T-helper 2 cell treated with Interferon-gamma antibody and Interleukin-4, amounts not matched to agents 5 μg/mL and 100 μg/mL, for 36 hours (primary cell): ENCODE results near the gene KANK2.

Experiments used
- DNase-seq: peaks from one replicate; pipeline ENCODE4 v3.0.0; 2021; ENCODE audit warnings: low spot score
- H3K27ac Mint-ChIP-seq: one replicate; pipeline ENCODE4 v1.8.0; 2021; ENCODE audit warnings: mild to moderate bottlenecking, mixed read lengths
- H3K27me3 Mint-ChIP-seq: one replicate; pipeline ENCODE4 v1.8.0; 2021; ENCODE audit warnings: low read depth, mixed read lengths
- H3K36me3 Mint-ChIP-seq: one replicate; pipeline ENCODE4 v1.8.0; 2021; ENCODE audit warnings: low read depth, mixed read lengths
- H3K4me1 Mint-ChIP-seq: one replicate; pipeline ENCODE4 v1.8.0; 2021; ENCODE audit warnings: low read depth, mixed read lengths
- H3K4me3 Mint-ChIP-seq: one replicate; pipeline ENCODE4 v1.8.0; 2022; ENCODE audit warnings: mild to moderate bottlenecking, moderate library complexity, mixed read lengths
- H3K9me3 Mint-ChIP-seq: one replicate; pipeline ENCODE4 v1.8.0; 2021; ENCODE audit warnings: mixed read lengths

Gene KANK2

GRCh38 chr19:11209839-11210655 is 12.7 kb upstream of the KANK2 start:
- Mint-ChIP-seq H3K27ac (no peak overlapping the region), H3K36me3 (no peaks in the 10 kb centered on the region), H3K4me3 (no peak overlapping the region), H3K4me1 (no peaks in the 10 kb centered on the region), H3K27me3 (no peaks in the 10 kb centered on the region), H3K9me3 (peaks cover 10% of the 10 kb centered on the region)
- DNase-seq = no peak

GRCh38 chr19:11208561-11209471 is 11.5 kb upstream of the KANK2 start:
- Mint-ChIP-seq H3K27me3 (no peaks in the 10 kb centered on the region), H3K4me3 (no peak overlapping the region), H3K36me3 (no peaks in the 10 kb centered on the region), H3K9me3 (peaks cover 10% of the 10 kb centered on the region), H3K27ac (no peak overlapping the region), H3K4me1 (no peaks in the 10 kb centered on the region)
- DNase-seq = no peak

GRCh38 chr19:11205939-11206570 is 8.7 kb upstream of the KANK2 start:
- no peak overlapping the region for H3K4me3 Mint-ChIP-seq
- peaks cover 6% of the 10 kb centered on the region for H3K9me3 Mint-ChIP-seq
- H3K36me3 Mint-ChIP-seq = no peaks in the 10 kb centered on the region
- no peaks in the 10 kb centered on the region for H3K27me3 Mint-ChIP-seq
- no peaks in the 10 kb centered on the region for H3K4me1 Mint-ChIP-seq
- DNase-seq = no peak
- no peak overlapping the region for H3K27ac Mint-ChIP-seq

- Mint-ChIP-seq H3K4me1 (no peaks in the 10 kb centered on the region), H3K27me3 (no peaks in the 10 kb centered on the region), H3K36me3 (no peaks in the 10 kb centered on the region), H3K9me3 (no peaks in the 10 kb centered on the region), H3K4me3 (no peak overlapping the region), H3K27ac (no peak overlapping the region)
- no peak for DNase-seq
Observed at GRCh38 chr19:11204943-11205349, 7.6 kb upstream of the KANK2 start.

- Mint-ChIP-seq H3K27me3 (peaks cover 4% of the 10 kb centered on the region), H3K4me3 (no peak overlapping the region)
- no peak for DNase-seq
Observed at GRCh38 chr19:11204076-11204602, 6.8 kb upstream of the KANK2 start.

GRCh38 chr19:11203194-11204075 is 6.1 kb upstream of the KANK2 start:
- Mint-ChIP-seq H3K9me3 (no peaks in the 10 kb centered on the region), H3K27me3 (peaks cover 4% of the 10 kb centered on the region), H3K4me3 (no peak overlapping the region), H3K4me1 (no peaks in the 10 kb centered on the region), H3K27ac (no peak overlapping the region), H3K36me3 (no peaks in the 10 kb centered on the region)
- no peak for DNase-seq

More at GRCh38 chr19:11204076-11204602, 6.8 kb upstream of the KANK2 start:
- no peak overlapping the region for H3K27ac Mint-ChIP-seq
- no peaks in the 10 kb centered on the region for H3K36me3 Mint-ChIP-seq
- H3K9me3 Mint-ChIP-seq = no peaks in the 10 kb centered on the region
- no peaks in the 10 kb centered on the region for H3K4me1 Mint-ChIP-seq

DNA sequence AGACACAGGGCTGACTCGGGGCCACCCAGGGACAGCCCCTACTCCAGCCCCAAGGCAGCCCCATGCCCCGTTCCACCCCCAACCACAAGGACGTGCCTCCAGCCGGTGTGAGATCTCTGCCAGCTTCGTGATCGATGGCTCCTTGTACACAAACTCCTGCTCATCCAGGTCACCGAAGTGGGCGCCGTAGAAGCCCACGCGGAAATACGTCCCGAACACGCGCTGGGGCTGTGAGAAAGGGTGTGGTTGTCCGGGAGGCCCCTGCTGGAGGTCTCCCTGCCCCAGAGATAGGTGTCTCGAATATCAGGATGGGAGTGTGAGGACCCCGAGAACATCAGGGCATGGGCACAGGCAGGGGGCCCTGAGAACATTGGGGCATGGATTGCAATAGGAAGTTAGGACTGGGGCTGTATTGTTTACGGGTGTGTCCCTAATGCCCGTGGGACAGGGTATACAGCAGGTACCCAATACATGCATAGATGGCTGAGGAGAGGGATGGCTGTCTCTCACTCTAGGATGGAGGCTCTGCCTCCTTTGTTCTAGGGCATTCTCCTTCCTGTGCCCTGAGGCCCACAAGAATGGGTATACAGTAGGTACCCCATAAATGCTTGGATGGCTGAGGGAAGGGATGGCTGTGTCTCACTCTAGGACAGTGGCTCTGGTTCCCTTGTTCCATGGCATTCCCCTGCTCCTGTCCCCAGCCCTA is 5.3 kb upstream of the KANK2 start:
- Mint-ChIP-seq H3K36me3 (no peaks in the 10 kb centered on the region), H3K27ac (no peak overlapping the region), H3K4me3 (no peak overlapping the region), H3K4me1 (no peaks in the 10 kb centered on the region), H3K9me3 (no peaks in the 10 kb centered on the region), H3K27me3 (peaks cover 4% of the 10 kb centered on the region)
- no peak for DNase-seq

DNA sequence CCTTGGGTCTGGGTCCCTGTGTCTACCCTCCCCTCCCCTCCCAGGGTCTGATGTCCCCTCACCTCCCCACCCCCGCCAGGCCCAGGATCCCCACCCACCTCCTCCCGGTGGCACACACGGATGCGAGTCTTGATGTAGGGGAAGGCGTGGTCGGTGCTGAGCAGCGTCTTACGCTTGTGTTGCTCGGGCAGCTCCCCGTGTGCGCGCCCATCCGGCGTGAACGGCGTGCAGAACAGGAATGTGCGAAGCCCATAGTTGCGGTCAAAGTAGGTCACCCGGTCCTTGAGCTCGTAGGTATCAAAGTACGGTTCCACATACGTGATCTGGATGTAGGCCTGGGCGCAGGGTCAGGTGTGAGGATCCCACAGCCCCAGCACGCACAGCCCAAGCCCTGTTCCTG is 4.4 kb upstream of the KANK2 start:
- no peak overlapping the region for H3K4me3 Mint-ChIP-seq
- H3K27me3 Mint-ChIP-seq = peaks cover 4% of the 10 kb centered on the region
- no peak overlapping the region for H3K27ac Mint-ChIP-seq
- H3K36me3 Mint-ChIP-seq = no peaks in the 10 kb centered on the region
- H3K9me3 Mint-ChIP-seq = no peaks in the 10 kb centered on the region
- H3K4me1 Mint-ChIP-seq = no peaks in the 10 kb centered on the region
- DNase-seq = no peak

- Mint-ChIP-seq H3K4me3 (no peak overlapping the region), H3K9me3 (no peaks in the 10 kb centered on the region), H3K4me1 (peaks cover 1% of the 10 kb centered on the region), H3K36me3 (no peaks in the 10 kb centered on the region), H3K27me3 (peaks cover 9% of the 10 kb centered on the region), H3K27ac (no peak overlapping the region)
- DNase-seq = no peak
Observed at GRCh38 chr19:11200931-11201330, 3.6 kb upstream of the KANK2 start.

DNA sequence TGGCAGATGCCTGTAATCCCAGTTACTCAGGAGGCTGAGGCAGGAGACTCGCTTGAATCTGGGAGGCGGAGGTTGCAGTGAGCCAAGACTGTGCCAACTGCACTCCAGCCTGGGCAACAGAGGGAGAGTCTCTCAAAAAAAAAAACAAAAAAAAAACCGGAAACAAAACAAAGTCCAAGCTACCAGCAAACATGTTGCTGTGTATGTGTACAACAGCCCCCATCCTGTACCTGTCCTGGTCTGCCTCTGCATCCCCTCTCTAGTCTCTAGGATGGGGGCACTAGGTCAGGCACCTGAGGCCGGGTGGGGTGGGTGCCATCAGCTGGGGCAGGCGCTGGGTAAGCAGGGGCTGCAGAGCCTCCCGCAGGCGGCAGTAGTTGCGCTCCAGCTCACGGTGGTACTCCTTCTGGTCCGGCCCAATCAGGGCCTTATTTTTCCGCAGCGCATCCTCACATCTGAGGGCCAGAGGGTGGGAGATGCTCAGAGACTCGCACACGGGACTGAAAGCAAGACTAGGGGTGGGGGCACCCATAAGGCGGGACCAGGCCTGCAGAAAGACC is 2.8 kb upstream of the KANK2 start:
- no peaks in the 10 kb centered on the region for H3K9me3 Mint-ChIP-seq
- H3K4me1 Mint-ChIP-seq = peaks cover 4% of the 10 kb centered on the region
- peaks cover 13% of the 10 kb centered on the region for H3K27me3 Mint-ChIP-seq
- no peak overlapping the region for H3K27ac Mint-ChIP-seq
- H3K4me3 Mint-ChIP-seq = no peak overlapping the region
- no peak for DNase-seq
- no peaks in the 10 kb centered on the region for H3K36me3 Mint-ChIP-seq

GRCh38 chr19:11199517-11199916 is 2.2 kb upstream of the KANK2 start:
- no peak for DNase-seq
- peaks cover 13% of the 10 kb centered on the region for H3K27me3 Mint-ChIP-seq
- no peaks in the 10 kb centered on the region for H3K36me3 Mint-ChIP-seq
- no peaks in the 10 kb centered on the region for H3K9me3 Mint-ChIP-seq
- no peak overlapping the region for H3K27ac Mint-ChIP-seq
- H3K4me3 Mint-ChIP-seq = peak overlapping the region; percentile 32
- peaks cover 4% of the 10 kb centered on the region for H3K4me1 Mint-ChIP-seq

DNA sequence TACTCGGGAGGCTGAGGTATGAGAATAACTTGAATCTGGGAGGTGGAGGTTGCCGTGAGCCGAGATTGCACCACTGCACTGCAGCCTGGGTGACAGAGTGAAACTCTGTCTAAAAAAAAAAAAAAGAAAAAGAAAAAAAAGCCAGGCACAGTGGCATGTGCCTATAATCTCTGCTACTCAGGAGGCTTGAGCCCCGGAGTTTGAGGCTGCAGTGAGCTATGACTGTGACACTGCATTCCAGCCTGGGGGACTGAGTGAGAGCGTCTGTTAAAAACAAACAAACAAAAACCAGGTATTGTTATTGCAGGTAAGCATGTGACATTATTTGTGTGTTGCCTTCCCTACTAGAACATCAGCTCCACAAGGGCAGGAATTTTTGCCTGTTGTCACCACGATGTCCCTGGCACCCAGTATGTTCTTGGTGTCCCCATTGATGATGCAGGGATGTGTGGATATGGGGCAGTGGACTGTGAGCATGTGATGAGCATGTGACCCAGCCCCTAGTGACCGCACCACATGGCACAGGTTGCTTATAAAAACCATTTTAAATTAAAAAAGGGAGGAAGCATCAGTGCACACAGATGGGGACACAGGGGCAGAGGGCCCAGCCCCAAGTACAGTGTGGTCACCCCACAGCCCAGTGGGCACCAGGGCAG is 1.6 kb upstream of the KANK2 start:
- H3K27me3 Mint-ChIP-seq = peaks cover 13% of the 10 kb centered on the region
- no peak overlapping the region for H3K4me3 Mint-ChIP-seq

More for the DNA sequence above, 1.6 kb upstream of the KANK2 start:
- Mint-ChIP-seq H3K9me3 (no peaks in the 10 kb centered on the region), H3K36me3 (no peaks in the 10 kb centered on the region), H3K27ac (no peak overlapping the region), H3K4me1 (peaks cover 4% of the 10 kb centered on the region)
- DNase-seq = no peak
